Upper lobe of right lung (tissue), 1 donor: ENCODE measurements around the gene TSACC. TPM values are rescaled to one million over a fixed set of nuclear protein-coding genes. Genes with fewer than 3 reads are reported as not detected.

ENCODE experiments used
- ATAC-seq: fragments of 200-7000 bp; cut with Tn5 transposase; one replicate; pipeline ENCODE4 v1.9.1; 2020; ENCODE audit warnings: mild to moderate bottlenecking, moderate library complexity
- DNase-seq: peaks from one replicate; pipeline ENCODE4 v3.0.0-alpha.2; 2020
- H3K27ac ChIP-seq: fragments of 200-600 bp; one replicate; pipeline ENCODE4 v1.8.0; 2022
- H3K27me3 ChIP-seq: fragments of 200-600 bp; one replicate; pipeline ENCODE4 v1.8.0; 2022; ENCODE audit warnings: mild to moderate bottlenecking
- H3K36me3 ChIP-seq: fragments of 200-600 bp; one replicate; pipeline ENCODE4 v1.8.0; 2022
- H3K4me1 ChIP-seq: fragments of 200-600 bp; one replicate; pipeline ENCODE4 v1.8.0; 2022
- H3K4me3 ChIP-seq: fragments of 200-600 bp; one replicate; pipeline ENCODE4 v1.8.0; 2022; ENCODE audit warnings: mild to moderate bottlenecking
- H3K9me3 ChIP-seq: fragments of 200-600 bp; one replicate; pipeline ENCODE4 v1.8.0; 2022
- CTCF ChIP-seq: fragments of 200-600 bp; IDR thresholded peaks from one replicate; pipeline ENCODE4 v1.8.0; 2022; ENCODE audit warnings: antibody characterized with exemption
- intact Hi-C: fragments of 100-400 bp; cut with DNase I; formaldehyde crosslinking; loops from one replicate; pipeline ENCODE4 v1.11.0; 2022
- total RNA-seq: library from RNA; stranded (reverse); fragmentation: NEBNext Ultra II Directional; extraction: Animal tissue kit (Norgen Biotek cat#: 25700); gene quantifications from one replicate; pipeline ENCODE4 v1.2.1, GENCODE V29; 2021
- donor health status: DM: no; HTN: yes; CAD: no; lungs with severe emphysema.

TSACC gene
- total RNA-seq, 1 donor from 2014 or later, result not detected

- H3K4me3 ChIP-seq, result no peak overlapping the region
- ATAC-seq, result no peak
- no peaks in the 10 kb centered on the region for H3K9me3 ChIP-seq
- H3K36me3 ChIP-seq, result no peaks in the 10 kb centered on the region
- peaks cover 2% of the 10 kb centered on the region for H3K4me1 ChIP-seq
- H3K27ac ChIP-seq, result no peak overlapping the region
- intact Hi-C loops, result no loop called here
- H3K27me3 ChIP-seq, result peaks cover 43% of the 10 kb centered on the region
- no peak for TF ChIP-seq CTCF
- no peak for DNase-seq
These were observed 54.8 kb downstream of the TSACC start for GRCh38 chr1:156393095-156393494.

- no peak for TF ChIP-seq CTCF
- Histone ChIP-seq H3K36me3 (no peaks in the 10 kb centered on the region), H3K9me3 (no peaks in the 10 kb centered on the region), H3K4me1 (no peaks in the 10 kb centered on the region), H3K27ac (no peak overlapping the region), H3K4me3 (no peak overlapping the region), H3K27me3 (peaks cover 35% of the 10 kb centered on the region)
- no peak for DNase-seq
- ATAC-seq, result no peak
- intact Hi-C loops, result no loop called here
These were observed 55.8 kb downstream of the TSACC start for GRCh38 chr1:156394082-156394481.

GRCh38 chr1:156394835-156395461 lies 56.6 kb downstream of the TSACC start:
- Histone ChIP-seq H3K4me1 (no peaks in the 10 kb centered on the region), H3K4me3 (no peak overlapping the region), H3K9me3 (no peaks in the 10 kb centered on the region), H3K27me3 (peaks cover 27% of the 10 kb centered on the region), H3K27ac (no peak overlapping the region), H3K36me3 (no peaks in the 10 kb centered on the region)
- ATAC-seq, result no peak
- intact Hi-C loops, result no loop called here
- TF ChIP-seq CTCF, result no peak
- no peak for DNase-seq

Other genes with a start within 250 kb of the TSACC start
- 235 TPM for gene LMNA, start 223.8 kb upstream of the TSACC start, total RNA-seq
- gene SEMA4A, start 184.9 kb upstream of the TSACC start, total RNA-seq, result 30.7 TPM
- gene SLC25A44, start 144.4 kb upstream of the TSACC start, total RNA-seq, result 24.9 TPM
- gene PMF1, start 125.5 kb upstream of the TSACC start, total RNA-seq, result 47.4 TPM
- gene BGLAP, start 96.3 kb upstream of the TSACC start, total RNA-seq, result 2.4 TPM
- gene PAQR6, start 90.5 kb upstream of the TSACC start, total RNA-seq, result 1.9 TPM
- 64.8 TPM for gene SMG5, start 55.7 kb upstream of the TSACC start, total RNA-seq
- 3.3 TPM for gene TMEM79, start 54.2 kb upstream of the TSACC start, total RNA-seq
- gene GLMP, start 42.8 kb upstream of the TSACC start, total RNA-seq, result 61.1 TPM
- gene VHLL, start 39.2 kb upstream of the TSACC start, total RNA-seq, result not detected
- 120 TPM for gene CCT3, start 234 bp upstream of the TSACC start, total RNA-seq
- not detected for gene RHBG, start 30.7 kb downstream of the TSACC start, total RNA-seq
- 60.8 TPM for gene MEF2D, start 162.2 kb downstream of the TSACC start, total RNA-seq
- gene IQGAP3, start 234.0 kb downstream of the TSACC start, total RNA-seq, result 1.3 TPM
- not detected for gene TTC24, start 241.2 kb downstream of the TSACC start, total RNA-seq